C4-2B (cell line): Measurements from ENCODE around the gene BIRC6.

Experiments used
- ZFX ChIP-seq: fragments of 450-650 bp; IDR thresholded peaks from 2 replicates; pipeline ENCODE4 v1.6.1; 2017
- TF ChIP-seq, protein P1 (sequence below): fragments of 450-650 bp; conservative IDR thresholded peaks from 2 replicates; pipeline ENCODE4 v1.5.1; 2017; ENCODE audit warnings: mild to moderate bottlenecking

- TF ChIP-seq, protein P1, sequence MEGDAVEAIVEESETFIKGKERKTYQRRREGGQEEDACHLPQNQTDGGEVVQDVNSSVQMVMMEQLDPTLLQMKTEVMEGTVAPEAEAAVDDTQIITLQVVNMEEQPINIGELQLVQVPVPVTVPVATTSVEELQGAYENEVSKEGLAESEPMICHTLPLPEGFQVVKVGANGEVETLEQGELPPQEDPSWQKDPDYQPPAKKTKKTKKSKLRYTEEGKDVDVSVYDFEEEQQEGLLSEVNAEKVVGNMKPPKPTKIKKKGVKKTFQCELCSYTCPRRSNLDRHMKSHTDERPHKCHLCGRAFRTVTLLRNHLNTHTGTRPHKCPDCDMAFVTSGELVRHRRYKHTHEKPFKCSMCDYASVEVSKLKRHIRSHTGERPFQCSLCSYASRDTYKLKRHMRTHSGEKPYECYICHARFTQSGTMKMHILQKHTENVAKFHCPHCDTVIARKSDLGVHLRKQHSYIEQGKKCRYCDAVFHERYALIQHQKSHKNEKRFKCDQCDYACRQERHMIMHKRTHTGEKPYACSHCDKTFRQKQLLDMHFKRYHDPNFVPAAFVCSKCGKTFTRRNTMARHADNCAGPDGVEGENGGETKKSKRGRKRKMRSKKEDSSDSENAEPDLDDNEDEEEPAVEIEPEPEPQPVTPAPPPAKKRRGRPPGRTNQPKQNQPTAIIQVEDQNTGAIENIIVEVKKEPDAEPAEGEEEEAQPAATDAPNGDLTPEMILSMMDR = no peak
- no peak for TF ChIP-seq ZFX
Measured at GRCh38 chr2:32624812-32625211, 268.0 kb downstream of the BIRC6 start.
